LNCAP (cell line): ENCODE measurements around the gene RUFY2.

Source experiments
- CTCF ChIP-seq: fragments of 450-650 bp; IDR thresholded peaks from 2 replicates; pipeline ENCODE4 v1.5.1; 2017; ENCODE audit warnings: mild to moderate bottlenecking

RUFY2 gene

GRCh38 chr10:68424454-68425014, 17.5 kb upstream of the RUFY2 start:
- TF ChIP-seq CTCF, result no peak

- TF ChIP-seq CTCF, result no peak
These were observed 16.4 kb upstream of the RUFY2 start for GRCh38 chr10:68423522-68423921.

DNA sequence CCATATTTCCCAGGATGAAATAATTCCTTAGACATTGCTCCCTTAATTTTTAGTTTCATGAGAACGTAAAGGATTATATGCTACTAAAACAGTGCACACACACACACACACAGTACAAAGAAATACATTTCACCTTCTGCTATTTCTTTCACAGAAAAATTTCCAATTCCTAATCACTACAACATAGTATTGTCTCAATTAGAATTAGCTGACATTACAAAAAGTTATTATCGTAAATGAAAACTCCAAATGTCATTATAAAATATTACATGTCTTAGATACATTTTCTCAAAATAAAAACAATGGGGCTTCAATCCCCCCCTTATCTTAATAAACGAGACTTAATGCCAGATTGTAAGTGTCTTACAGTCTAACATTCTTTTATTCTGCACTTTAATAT, 12.3 kb upstream of the RUFY2 start:
- TF ChIP-seq CTCF, result no peak

- no peak for TF ChIP-seq CTCF
These were observed 1.9 kb upstream of the RUFY2 start for GRCh38 chr10:68408898-68409518.

DNA sequence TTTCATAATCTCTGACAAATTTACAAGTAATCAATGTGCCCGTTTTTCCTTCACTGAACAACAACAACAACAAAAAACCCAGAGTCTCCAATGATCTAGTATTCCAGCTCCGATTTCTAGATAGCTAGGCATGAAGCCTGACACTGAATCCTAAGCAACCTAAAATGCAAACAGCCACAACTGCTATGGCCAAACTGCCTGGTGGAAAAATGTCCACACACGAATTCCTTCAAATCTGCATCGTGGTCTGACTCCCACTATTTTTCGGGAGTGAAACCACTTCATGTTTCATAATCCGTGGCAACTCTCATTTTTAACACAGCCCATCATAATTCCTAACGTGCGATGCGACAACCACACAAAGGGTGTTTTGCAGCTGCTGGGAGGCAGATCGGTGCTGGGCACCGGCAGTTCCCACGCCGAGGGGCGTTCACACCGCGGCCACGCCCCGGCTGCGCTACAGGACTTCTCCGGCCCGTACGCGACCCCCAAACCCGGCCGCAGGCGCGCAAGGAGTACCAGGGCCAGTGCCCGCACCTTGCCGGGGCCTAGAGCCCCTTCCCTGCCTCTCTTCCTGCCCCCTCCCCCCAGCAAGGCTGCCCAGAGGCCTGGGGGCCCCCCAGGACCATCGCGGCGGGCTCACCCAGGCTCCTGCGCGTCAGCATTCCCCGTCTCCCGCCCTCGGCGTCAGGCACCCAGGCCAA, 814 bp downstream of the RUFY2 start:
- no peak for TF ChIP-seq CTCF

- no peak for TF ChIP-seq CTCF
These were observed 3.4 kb downstream of the RUFY2 start for GRCh38 chr10:68403701-68404100.

- TF ChIP-seq CTCF, result no peak
These were observed 4.8 kb downstream of the RUFY2 start for GRCh38 chr10:68402276-68402675.
